Choroid plexus epithelial cell (primary cell): Measurements from ENCODE around the gene CFAP100.

Experiments used
- DNase-seq: peaks from one replicate; pipeline ENCODE4 v3.0.0-alpha.2; 2010; ENCODE audit warnings: low read depth
- H3K4me3 ChIP-seq: 2 replicates; pipeline ENCODE4 v1.5.1; 2011; ENCODE audit warnings: low read depth, mild to moderate bottlenecking, control low read depth, low read length, moderate library complexity
- CTCF ChIP-seq: conservative IDR thresholded peaks from 2 replicates; pipeline ENCODE4 v1.5.1; 2011; ENCODE audit warnings: low read depth, mild to moderate bottlenecking, control low read depth, inconsistent platforms, low read length, moderate library complexity

Gene CFAP100

GRCh38 chr3:126480206-126480605 is 85.5 kb downstream of the CFAP100 start:
- DNase-seq, result no peak
- no peak overlapping the region for H3K4me3 ChIP-seq
- no peak for TF ChIP-seq CTCF

GRCh38 chr3:126480861-126481260 is 86.2 kb downstream of the CFAP100 start:
- no peak for TF ChIP-seq CTCF
- DNase-seq, result no peak
- H3K4me3 ChIP-seq, result no peak overlapping the region

DNA sequence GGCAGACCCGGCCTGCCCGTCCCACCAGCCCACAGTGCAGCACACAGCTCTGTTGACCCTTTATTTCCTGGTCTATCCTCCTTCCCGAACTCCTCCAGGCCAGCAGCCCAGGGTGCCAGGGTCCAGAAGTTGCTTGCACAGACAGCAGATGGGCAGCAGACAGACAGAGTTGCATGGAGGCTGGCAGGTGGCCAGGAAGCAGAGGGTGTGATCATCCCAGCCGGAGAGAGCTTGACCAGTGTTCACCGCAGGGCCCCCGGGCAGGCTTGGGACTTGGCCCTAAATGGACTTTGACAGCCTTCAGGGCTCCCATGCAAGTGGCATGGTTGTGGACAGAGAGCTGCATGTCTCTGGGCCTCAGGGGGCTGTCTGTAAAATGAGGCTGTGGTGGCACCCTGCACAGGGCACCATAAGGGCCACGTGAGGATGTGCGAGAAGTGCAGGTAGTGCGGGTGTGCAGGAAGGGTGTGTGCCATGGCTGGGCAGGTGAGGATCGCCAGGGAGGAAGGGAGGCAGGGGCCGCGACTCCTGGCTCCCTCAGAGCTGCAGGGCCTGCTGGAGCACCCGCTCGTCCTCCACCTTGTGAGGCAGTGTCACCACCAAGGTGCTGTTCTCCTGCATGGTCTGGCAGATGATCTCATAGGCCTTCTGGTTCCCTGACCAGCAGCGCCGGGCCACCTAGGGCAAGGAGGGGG is 87.2 kb downstream of the CFAP100 start:
- DNase-seq, result peak; percentile 52
- TF ChIP-seq CTCF, result no peak
- H3K4me3 ChIP-seq, result no peak overlapping the region

DNA sequence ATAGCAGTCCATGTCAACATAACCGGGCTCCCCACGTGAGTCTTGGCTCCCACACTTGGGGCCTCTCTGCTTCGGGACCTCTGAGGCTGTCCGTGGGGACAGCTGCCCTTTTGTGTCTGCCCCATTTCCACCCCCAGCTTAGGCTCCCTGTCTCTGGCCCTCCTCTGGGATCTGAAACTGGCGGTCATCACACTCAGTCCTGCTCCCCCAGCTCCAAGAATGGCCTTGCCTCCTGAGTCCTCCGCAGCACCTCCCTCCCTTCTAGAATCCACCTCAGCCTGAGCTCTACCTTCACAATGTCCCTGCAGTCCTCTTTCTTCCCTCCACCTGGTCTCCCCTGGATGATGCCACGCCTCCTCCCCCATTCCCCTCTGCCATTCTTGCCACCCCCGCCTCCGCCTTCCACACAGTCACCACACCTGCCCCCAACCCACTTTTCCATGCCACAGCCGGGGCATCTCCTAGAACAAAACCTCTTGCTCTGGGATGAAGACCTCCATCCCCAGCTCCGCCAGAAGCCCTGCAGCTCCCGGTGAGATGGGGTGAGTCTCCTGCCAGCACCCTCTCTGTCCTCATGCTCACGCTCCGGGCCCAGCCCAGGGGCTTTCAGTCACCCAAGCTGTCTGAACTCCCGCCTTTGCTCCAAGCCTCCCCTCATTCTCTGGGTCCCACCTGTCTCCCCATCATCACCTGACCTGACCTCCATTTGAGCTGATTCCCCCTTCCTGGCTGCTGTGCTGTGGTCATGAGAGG is 88.0 kb downstream of the CFAP100 start:
- no peak overlapping the region for H3K4me3 ChIP-seq
- no peak for TF ChIP-seq CTCF
- DNase-seq, result no peak

GRCh38 chr3:126483321-126483761 is 88.6 kb downstream of the CFAP100 start:
- DNase-seq, result no peak
- H3K4me3 ChIP-seq, result no peak overlapping the region
- TF ChIP-seq CTCF, result no peak

DNA sequence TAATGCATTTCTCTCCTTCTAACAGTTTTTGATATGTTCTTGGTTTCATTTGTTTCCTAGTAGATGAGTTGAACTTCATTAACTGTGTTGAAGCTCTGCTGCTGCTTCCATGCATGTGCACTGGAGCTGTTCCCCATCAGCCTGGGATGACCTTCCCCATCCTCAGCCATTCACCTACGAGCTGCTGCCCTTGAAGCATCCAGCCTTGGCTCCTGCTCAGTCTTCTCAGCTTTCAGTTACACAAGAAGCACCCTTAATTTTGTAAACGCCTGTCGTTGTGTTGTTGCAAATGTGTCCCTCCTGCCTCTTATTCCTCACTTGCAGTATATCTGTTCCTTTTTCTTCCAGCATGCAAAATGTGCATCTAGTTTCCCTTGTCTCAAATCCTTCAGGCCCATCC is 89.4 kb downstream of the CFAP100 start:
- TF ChIP-seq CTCF, result no peak
- H3K4me3 ChIP-seq, result no peak overlapping the region
- no peak for DNase-seq
